Panc1 (cell line): ENCODE measurements around the gene MED8.

ENCODE experiments used
- REST ChIP-seq, 2 experiments: IDR thresholded peaks; 2 replicates each; pipeline ENCODE4 v1.6.1; 2011 to 2012; ENCODE audit warnings: low read depth in 2 of 2, control low read depth in 1 of 2, low read length in 1 of 2, mild to moderate bottlenecking in 1 of 2, moderate library complexity in 1 of 2; ENCODE audit not compliant: insufficient read depth in 1 of 2
- TF ChIP-seq, protein P1 (sequence below): fragments of 450-650 bp; IDR thresholded peaks from 2 replicates; pipeline ENCODE4 v1.5.1; 2017; ENCODE audit warnings: mild to moderate bottlenecking

- TF ChIP-seq, protein P1, sequence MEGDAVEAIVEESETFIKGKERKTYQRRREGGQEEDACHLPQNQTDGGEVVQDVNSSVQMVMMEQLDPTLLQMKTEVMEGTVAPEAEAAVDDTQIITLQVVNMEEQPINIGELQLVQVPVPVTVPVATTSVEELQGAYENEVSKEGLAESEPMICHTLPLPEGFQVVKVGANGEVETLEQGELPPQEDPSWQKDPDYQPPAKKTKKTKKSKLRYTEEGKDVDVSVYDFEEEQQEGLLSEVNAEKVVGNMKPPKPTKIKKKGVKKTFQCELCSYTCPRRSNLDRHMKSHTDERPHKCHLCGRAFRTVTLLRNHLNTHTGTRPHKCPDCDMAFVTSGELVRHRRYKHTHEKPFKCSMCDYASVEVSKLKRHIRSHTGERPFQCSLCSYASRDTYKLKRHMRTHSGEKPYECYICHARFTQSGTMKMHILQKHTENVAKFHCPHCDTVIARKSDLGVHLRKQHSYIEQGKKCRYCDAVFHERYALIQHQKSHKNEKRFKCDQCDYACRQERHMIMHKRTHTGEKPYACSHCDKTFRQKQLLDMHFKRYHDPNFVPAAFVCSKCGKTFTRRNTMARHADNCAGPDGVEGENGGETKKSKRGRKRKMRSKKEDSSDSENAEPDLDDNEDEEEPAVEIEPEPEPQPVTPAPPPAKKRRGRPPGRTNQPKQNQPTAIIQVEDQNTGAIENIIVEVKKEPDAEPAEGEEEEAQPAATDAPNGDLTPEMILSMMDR: no peak
- no peak for TF ChIP-seq REST (IDR thresholded peaks at IDR 0.05; ENCODE audit: insufficient read depth in 1 of 2, low read depth in 2 of 2, low read length in 1 of 2)
Measured at GRCh38 chr1:43367904-43368645, 21.5 kb downstream of the MED8 start, which contains the start of gene ELOVL1.
